Astrocyte (in vitro differentiated cells and primary cell): ENCODE results near the gene RCL1.

ENCODE experiments used
- EZH2 ChIP-seq: IDR thresholded peaks from 2 replicates; pipeline ENCODE4 v1.6.1; 2012; ENCODE audit warnings: mild to moderate bottlenecking, low read length, inconsistent platforms; ENCODE audit not compliant: insufficient read depth
- TF ChIP-seq, protein P1 (sequence below): IDR thresholded peaks from 2 replicates; pipeline ENCODE4 v1.5.1; 2011; ENCODE audit warnings: low read depth, mild to moderate bottlenecking, inconsistent platforms, low read length, moderate library complexity; ENCODE audit not compliant: insufficient read depth

DNA sequence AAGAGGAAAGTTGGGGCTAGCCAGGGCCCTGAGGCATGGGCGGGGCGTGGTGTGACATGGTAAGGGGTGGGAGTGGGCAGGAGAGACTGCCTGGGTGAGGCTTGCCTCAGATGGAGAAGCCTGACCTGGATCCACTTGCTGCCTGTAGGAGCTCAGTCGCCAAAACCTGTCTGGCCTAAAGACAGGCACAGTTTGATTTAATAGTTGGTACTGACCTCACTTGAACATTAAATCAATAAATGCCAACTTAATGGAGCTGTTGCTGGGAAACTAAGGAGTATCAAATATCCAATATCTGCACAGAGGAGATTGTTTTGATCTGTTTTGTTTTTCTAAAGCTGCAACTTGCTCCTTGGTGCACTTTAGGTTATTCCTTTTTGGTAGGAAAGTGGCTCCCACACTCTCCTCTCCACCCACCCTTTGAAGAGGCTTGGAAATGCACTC lies 86.4 kb downstream of the RCL1 start:
- TF ChIP-seq, protein P1, sequence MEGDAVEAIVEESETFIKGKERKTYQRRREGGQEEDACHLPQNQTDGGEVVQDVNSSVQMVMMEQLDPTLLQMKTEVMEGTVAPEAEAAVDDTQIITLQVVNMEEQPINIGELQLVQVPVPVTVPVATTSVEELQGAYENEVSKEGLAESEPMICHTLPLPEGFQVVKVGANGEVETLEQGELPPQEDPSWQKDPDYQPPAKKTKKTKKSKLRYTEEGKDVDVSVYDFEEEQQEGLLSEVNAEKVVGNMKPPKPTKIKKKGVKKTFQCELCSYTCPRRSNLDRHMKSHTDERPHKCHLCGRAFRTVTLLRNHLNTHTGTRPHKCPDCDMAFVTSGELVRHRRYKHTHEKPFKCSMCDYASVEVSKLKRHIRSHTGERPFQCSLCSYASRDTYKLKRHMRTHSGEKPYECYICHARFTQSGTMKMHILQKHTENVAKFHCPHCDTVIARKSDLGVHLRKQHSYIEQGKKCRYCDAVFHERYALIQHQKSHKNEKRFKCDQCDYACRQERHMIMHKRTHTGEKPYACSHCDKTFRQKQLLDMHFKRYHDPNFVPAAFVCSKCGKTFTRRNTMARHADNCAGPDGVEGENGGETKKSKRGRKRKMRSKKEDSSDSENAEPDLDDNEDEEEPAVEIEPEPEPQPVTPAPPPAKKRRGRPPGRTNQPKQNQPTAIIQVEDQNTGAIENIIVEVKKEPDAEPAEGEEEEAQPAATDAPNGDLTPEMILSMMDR: no peak
- no peak for TF ChIP-seq EZH2
